Embryonic facial prominence (tissue), 1 donor: ENCODE measurements around the gene CACNA1C.

Experiments
- DNase-seq: peaks from one replicate; pipeline ENCODE4 v3.0.0-alpha.2; 2016; ENCODE audit errors: extremely low spot score

The CACNA1C gene

DNA sequence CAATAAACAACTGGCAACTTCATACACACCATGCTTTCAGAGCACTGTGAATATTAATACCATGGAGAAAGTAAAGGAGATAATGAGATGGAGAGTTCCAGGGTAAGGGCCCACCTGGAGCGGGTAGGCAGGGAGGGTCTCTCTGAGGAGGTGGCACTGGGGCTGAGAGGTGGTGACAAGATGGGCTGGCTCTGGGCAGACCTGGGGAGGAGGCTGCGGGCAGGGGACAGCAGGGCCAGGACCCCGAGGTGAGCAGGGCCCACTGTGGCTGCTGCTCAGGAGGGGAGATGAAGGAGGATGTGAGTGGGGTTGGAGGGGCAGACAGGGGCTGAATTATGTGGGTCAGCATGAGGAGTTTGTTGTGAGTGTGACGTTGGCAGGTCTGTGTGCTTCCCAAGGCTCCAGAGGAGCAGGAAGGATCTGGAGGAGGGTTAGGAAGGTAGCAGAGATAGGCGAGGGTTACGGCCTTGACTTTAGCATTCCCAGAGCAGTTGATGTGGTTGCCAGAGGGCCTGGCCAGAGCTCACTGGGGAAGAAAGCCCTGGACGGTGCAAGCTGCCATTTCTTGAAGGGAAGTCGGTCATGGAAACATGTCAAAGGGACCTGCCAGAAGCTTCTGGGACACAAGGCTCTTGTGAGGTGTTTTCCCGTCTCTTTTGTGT is 88.2 kb downstream of the CACNA1C start:
- no peak for DNase-seq

DNA sequence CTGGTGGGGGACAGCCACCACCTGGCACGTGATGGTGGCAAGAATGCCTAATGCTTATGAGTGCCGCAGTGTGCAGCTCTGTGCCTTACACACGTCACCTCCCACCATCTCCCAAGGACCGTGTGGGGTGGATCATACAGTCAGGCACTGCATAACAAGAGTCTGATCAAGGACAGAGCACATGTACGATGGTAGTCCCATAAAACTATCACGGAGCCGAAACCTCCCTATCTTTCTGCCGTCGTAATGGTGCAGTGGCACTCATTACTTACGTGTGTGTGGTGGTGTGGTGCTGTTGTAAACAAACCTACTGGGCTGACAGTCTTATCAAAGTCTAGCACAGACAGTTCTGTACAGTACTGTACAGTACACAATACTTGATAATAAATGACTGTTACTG is 89.3 kb downstream of the CACNA1C start:
- DNase-seq, result no peak

DNA sequence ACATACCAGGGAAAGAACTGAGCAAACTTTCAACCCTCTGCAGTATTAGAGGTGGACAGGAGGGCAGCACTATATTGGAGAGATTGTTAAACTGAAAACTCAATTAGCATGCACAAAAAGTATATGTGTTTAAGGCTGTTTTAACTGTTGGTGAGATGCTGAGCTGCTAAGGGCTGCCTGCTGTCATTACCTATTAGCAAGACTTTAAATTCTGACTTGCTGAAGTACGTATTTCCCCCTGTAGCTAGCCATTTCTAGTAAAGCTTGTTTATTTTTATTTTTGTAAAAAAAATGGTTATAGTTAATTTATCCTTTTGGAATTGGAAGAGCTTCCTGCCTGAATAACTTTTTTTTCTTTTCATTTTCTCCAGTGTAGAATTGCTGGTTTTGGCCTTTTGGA is 92.2 kb downstream of the CACNA1C start:
- no peak for DNase-seq

DNA sequence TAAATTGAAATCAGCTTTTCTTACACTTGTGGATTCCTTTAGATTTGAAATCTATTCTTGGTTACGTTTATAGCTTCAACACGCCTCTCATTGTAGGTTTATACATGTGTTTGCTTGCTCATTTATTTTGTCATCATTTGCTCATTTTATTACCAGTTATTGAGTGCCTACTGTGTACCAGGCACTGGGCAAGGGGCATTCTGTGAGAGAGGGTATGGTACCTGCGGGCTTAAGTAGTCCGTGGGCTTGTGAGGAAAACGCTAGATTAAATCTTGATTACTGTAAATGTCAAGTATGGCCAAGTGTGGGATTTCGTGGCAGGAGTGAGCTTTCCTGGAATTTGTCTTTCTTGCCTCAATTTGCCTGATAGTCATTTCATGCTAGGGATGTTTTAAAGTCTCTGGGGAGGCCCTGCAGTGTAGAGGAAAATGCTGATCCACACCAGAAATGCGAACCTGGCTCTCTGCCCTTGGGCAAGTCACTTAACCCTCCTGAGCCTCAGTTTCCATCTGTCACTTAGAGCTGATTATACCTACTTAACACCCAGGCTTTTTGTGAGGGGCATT is 92.7 kb downstream of the CACNA1C start:
- DNase-seq, result no peak

DNA sequence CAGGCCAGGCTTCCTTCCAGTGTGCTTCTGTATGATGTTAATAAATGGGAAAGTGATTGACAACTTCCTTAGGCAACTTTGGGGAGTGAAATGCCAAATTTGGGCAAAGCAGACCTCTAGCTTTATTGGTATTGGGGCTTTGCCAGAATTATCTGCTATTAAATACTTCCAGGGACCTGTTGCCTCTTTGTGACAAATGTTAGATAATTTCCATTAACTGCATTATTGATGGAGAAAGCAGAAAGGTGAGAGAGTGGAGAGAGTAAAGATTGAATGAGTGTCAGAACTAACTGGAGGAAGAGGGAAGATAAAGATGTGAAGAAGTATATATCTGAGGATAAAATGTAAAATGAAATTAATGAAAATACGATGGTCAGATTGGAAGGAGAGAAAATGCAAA is 94.5 kb downstream of the CACNA1C start:
- DNase-seq, result no peak

DNA sequence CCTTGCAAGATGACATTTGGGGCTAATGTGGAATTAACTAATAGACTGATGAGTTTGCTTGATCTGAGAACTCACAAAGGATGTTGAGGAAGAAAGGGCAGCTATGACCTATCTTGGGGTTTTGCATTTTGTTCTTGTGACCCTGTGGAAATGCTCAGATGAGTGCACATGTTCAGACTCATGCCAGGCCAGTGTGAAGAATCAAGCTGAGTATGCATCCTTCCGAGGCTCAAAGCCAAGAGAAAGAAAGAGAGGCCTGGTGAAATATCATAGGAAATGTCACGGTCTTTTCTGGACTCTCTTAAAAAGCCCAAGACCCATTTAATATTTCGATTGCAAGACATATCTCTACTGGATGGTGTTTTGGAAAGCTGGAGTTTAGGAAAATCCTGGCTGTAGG is 96.3 kb downstream of the CACNA1C start:
- no peak for DNase-seq

DNA sequence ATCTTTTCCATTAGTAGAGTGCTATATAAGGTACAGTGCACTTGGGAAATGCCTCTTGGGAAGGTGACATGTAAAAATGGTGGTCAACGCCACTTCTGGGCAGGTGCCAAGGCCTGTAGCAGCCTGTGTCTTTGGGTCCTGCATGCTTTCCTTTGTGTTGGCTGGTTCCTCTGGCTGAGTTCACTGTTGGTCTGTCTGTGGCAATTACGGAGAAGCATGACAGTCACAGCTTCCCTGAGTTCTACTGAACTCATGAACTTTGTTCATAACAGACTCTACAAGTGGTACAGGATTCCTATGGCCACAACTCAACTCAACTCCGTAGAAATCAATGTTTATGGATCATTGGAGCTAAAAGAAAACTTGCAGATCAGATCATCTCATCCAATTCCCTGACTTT is 98.0 kb downstream of the CACNA1C start:
- DNase-seq, result no peak

DNA sequence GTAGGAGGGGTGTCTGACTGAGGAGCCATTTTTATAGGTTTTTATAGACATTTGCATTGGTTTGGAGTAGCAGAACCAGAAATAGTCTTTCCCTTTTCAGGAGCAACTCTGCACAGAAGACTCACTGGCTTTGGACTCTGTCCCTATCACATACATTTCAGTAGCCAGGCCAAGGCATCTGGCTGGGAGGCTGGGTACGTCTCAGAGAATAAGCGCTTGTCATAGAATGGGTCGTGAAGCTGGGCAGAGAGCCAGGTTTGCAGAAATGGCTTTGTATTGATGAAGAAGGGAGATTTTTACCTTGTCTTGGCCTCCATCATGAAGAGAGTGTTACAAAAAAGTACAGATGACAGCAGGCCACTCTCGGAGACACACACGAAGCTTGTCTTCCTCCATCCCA is 98.6 kb downstream of the CACNA1C start:
- no peak for DNase-seq

DNA sequence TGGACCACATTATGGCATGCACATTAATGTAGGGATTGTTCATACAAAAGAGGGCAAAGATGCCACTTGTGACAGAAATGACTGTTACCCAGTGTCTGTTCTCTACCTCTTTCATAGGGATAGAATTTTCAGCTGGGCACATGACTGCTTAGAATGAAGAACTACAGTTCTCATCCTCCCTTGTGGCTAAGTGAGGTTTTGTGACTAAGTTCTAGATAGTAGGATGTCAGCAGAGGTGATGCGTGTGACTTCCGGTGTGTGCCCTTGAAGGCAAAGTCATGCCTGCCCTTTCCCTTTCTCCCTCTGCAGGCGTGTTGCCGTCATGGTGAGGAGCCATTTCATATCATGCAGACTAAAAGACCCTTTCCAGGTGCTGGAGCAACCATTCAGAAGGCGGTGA is 99.3 kb downstream of the CACNA1C start:
- no peak for DNase-seq

DNA sequence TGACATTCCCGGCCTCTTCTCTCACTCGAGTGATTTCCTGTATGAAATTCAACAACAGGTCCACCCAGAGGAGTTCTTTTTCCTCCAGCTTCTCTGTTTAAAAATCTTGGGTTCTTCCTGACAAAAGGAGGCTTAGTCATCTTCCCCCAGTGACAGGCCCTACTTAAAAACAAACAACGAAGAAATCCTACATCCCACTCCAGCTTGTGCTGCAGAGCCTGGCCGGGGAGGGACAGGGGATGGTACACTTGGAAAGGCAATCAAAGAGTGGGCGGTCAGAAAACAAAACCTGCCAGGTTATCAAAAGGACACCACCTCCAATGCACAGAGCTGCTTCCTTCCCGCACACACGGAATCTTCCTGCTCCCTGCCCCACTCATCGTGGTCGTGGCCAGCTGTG is 101.3 kb downstream of the CACNA1C start:
- no peak for DNase-seq

DNA sequence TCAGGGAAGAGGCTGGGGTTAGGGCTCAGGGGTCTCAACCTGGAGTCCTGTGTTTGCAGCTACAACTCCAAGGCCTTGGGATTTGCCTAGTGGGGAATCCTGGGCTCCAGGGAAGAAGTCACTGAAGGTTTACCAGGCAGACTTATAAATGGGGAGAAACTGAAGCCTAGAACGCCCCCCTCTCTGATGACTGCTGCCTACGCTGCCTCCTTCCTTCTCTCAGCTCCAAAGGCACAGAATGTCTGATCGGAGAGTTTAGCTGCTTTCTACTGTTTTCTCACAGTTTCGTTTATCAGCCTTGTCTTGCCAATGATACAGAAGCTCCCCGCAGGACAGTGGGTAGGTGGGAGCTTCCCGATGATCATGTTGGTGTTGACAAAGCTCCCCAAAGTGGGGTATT is 101.7 kb downstream of the CACNA1C start:
- no peak for DNase-seq

DNA sequence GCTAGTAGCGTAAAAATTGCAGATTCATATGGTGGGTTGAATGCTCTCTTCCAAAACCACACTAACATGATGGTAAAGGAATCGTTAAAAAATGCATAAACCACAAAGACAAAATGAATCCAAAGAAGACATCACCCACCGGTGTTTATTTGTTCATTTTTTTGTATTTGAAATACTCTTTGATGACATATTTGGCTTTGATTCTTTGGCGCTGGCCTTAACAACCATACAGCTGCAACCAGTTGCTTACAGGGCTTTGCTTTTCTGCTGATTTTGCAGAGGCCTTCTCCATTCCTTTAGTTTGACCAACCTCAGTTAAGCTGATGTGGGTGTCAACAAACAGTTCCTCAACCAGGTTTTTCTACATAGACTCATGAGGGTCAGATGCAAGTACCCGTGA is 103.5 kb downstream of the CACNA1C start:
- DNase-seq, result no peak

DNA sequence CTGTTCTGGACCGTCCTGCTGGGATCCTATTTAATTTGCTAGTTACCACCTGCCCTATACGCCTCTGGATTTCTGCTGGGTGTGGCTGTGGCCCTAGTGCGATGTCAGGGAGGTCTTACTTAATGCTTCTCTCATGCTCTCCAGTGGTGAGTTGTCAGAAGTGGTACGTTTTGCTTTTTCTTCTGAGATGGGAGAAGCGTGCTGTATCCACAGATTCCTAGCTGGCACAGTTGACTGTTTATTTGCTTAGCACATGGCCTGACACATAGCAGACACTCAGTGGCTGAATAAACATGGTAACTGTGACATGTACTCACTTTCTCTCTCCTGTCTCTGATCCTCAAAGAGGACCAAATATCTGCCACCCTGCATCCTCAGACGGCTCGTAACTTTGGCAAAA is 107.3 kb downstream of the CACNA1C start:
- DNase-seq, result no peak

DNA sequence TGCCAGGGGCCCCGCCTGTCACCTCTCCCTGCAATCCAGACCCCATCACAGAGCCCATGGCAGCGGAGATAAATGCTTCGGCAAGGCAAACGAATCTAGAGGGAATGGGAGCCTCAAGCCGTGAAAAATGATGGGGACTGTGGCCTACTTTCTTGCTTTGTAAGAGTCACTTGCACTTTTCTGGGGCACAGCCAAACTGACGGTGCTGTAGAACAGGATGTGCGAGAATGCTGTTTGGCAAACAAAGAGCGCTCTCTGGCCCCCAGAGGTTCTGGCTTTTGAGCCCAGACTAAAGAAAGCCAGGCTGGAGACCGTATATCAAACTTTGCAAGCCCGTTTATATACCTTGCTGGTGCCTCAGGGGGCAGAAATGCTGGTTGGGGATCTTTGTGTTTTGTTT is 108.7 kb downstream of the CACNA1C start:
- DNase-seq, result no peak

DNA sequence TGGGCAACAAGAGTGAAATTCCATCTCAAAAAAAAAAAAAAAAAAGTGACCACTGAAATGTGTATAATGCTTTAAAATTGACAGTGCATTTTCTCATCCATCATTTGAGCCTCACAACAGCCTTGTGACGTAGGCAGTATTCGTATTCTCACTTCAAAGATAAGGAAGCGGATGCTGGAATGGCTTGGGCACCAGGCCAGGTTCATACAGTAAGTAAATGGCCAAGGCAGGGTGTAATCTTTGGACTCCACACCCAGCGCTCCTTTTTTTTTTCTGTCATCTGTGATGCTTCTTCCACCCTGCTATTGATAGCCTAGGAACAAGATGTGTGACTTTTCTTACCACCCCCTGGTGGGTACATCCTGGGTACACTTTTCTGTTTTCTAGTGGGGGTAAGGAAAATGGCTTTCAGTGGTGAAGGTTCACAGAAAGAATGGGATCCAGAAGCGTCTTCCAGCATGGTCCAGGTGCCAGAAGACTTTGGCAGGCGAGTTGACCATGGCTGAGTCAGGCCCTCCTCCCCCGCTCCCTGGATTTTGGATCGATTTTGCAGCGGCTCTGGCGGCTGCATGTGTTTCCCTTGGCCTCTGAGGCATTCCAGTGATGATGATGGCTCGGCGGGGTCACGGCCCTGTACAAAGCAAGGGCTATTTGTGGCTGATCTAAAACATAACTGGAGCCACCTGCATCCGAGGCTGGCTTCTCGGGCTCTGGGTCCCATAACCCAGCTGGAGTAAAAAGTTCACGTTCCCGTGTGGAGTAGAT is 110.6 kb downstream of the CACNA1C start:
- DNase-seq, result no peak

DNA sequence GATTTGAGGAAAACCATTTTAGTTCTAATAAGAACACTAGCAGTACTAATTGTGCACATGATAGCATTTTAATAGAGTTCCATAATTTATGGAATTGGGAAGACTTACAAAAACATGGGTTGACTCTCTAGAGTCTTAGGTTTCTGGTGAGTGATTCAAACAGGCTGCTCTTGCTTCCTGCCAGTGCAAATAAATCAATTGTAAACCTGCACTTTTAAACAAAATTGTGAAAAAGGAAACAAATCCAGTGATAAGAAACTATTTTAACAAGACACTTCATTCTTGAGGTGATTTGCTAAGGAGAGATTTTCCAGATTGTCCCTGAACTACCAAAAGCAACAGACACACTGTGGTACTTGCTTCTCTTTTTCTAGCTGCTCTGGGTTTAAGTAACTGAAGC is 112.2 kb downstream of the CACNA1C start:
- no peak for DNase-seq

DNA sequence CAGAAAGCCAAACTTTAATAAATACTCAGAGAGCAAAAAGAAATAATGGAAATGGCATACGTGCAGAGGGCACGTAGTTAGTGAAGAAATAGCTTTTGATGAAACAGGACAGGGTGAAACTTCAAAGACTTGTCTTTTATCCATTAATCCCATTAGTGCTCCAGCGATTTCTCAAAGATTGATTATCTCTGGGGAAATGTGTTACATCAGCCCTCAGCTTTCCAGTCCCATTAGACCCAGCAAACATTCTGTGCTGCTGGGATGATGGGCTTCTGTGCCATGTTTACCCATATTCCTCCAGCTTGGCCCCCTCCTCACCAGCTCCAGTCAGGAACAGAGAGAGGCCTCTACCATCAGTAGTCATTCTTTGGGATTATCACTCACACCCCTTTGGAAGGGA is 113.1 kb downstream of the CACNA1C start:
- no peak for DNase-seq

DNA sequence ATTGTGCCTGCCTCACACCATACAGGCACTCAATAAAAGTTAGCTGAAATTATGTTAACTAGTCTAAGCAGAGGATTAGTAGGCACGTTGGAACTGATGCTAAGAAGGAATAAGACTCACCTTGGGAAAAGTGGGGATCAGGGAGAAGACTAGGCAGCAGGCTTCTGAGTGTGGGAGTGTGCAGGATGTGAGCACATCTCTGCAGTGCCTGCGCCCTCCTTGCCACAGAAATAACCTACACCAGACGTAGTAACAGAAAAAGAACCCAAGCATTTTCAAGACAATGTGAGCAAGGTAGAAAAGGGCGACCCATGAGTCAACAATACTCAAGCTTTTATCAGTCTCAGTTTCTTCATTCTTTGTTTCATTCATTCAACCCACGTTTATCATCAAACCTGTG is 113.9 kb downstream of the CACNA1C start:
- DNase-seq, result no peak

DNA sequence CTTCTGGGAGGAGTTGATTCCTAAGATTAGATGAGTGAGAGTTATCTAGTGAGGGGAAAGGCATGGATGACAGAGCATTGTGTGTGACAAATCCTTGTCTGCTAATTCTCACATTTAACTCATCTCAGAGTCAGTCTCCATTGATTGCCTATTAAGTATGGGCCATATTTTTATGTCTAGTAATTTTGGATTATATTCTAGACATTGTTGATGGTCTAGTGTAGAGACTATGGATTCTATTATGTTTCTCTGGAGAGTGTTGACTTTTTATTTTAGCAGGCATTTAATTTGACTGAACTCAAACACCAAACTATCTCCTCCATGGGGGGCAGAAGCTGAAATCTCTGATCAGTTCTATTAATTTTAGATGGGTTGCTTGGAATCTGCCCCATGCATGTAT is 114.4 kb downstream of the CACNA1C start:
- no peak for DNase-seq

DNA sequence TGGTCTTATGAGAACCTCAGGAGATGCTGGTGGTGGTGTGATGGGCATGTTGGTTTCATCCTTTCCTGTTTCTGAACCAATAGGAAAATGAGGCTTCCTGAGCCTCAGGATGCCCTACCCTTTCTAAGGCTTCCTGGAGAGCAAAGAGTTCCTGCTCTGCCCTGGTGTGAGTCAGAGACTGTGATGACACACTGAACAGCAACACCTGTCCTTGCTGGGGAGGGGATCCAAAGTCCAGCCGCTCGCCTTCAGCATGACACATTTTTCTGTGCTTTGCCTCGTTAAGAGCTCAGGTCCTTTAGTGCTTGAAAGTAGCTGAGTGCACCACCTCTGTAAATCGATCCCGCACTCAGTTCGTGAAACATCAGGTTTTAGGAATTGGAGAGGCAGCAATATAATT is 116.0 kb downstream of the CACNA1C start:
- no peak for DNase-seq

DNA sequence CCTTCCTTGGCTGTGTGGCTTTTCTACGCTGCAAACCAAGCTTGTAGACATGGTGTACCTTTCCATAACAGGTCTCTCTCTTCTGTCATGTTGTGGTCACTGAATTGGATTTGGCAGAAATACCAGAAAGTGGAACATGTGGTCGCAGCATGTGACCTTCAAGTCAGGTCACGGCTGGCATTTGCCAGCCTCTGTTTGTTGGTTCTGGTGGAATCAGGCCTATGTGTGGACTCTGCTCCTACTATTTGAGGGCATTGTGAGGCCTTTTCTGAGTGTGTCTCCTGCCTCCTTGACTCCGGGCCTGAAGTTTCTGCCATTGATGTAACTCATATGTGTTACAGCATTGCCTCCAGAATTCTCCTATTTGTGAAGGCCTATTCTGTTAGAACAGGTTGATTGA is 116.7 kb downstream of the CACNA1C start:
- no peak for DNase-seq

DNA sequence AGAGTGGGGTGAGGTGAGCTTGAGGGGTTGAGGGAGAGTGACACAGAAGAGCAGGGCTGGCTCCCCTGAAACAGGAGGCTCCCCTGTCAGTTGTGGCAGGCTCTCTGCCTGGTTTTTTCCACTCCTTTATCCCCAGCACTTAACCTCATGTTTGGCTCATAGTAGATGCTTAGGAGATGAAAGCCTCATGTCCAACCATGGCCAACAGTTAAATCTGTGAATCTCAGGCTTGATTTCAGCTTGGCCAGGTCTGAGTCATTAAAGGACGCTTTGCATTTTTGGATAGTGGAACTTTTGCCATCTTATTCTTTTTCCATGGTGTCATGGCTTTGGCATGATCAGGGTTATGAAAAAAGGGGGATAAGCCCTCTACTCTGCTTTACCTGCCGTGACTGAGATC is 117.2 kb downstream of the CACNA1C start:
- no peak for DNase-seq

DNA sequence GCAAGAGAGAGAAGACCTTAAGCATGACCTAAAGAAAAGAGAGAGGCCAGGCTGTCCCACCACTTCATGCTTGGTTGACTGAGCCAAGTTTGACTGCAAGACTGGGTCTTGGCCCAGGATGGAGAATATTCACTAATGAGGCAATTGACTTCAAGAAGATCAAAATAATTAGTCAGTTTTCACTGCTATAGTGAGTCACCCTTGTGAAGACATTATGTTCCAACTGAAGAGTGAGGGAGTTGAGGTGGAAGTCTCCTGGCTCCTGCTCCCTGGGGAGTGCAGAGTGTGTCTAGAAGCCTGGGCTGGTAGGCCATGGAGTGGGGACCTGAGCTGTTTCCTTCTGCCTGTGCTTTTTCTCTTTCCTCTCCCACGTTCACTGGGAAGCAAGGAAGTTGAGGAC is 117.6 kb downstream of the CACNA1C start:
- no peak for DNase-seq
